Medulla oblongata (tissue), 1 donor: ENCODE measurements around the gene CUBN.
A peak's percentile ranks its signal among the peaks of the same experiment; 100 is the strongest.

Experiments used
- DNase-seq: peaks from one replicate; pipeline ENCODE4 v3.0.0-alpha.2; 2015; ENCODE audit errors: extremely low spot score

The CUBN gene

GRCh38 chr10:16952080-16952479 lies 177.5 kb downstream of the CUBN start:
- no peak for DNase-seq

- peak; percentile 58 for DNase-seq
These were observed 178.7 kb downstream of the CUBN start for GRCh38 chr10:16950656-16951601.

GRCh38 chr10:16949816-16950215 lies 179.8 kb downstream of the CUBN start:
- no peak for DNase-seq

- DNase-seq = no peak
These were observed 181.2 kb downstream of the CUBN start for GRCh38 chr10:16948361-16948760.

GRCh38 chr10:16947069-16947468 lies 182.5 kb downstream of the CUBN start:
- DNase-seq = no peak

GRCh38 chr10:16945593-16945992 lies 184.0 kb downstream of the CUBN start:
- DNase-seq = no peak

GRCh38 chr10:16944986-16945385 lies 184.6 kb downstream of the CUBN start:
- DNase-seq = no peak

GRCh38 chr10:16944402-16944801 lies 185.2 kb downstream of the CUBN start:
- no peak for DNase-seq

GRCh38 chr10:16943295-16944285 lies 186.0 kb downstream of the CUBN start:
- DNase-seq = no peak

- no peak for DNase-seq
These were observed 187.1 kb downstream of the CUBN start for GRCh38 chr10:16942381-16943078.

GRCh38 chr10:16941870-16942269 lies 187.7 kb downstream of the CUBN start:
- no peak for DNase-seq

GRCh38 chr10:16941067-16941466 lies 188.5 kb downstream of the CUBN start:
- no peak for DNase-seq

GRCh38 chr10:16938952-16939351 lies 190.7 kb downstream of the CUBN start:
- DNase-seq = no peak

- DNase-seq = no peak
These were observed 195.2 kb downstream of the CUBN start for GRCh38 chr10:16934461-16934860.

- DNase-seq = no peak
These were observed 195.8 kb downstream of the CUBN start for GRCh38 chr10:16933783-16934182.

- no peak for DNase-seq
These were observed 197.7 kb downstream of the CUBN start for GRCh38 chr10:16931930-16932329.

- DNase-seq = no peak
These were observed 199.1 kb downstream of the CUBN start for GRCh38 chr10:16930540-16930939.

GRCh38 chr10:16929069-16929468 lies 200.5 kb downstream of the CUBN start:
- no peak for DNase-seq

GRCh38 chr10:16927546-16927945 lies 202.1 kb downstream of the CUBN start:
- DNase-seq = no peak

GRCh38 chr10:16923726-16924125 lies 205.9 kb downstream of the CUBN start:
- no peak for DNase-seq

GRCh38 chr10:16923309-16923708 lies 206.3 kb downstream of the CUBN start:
- DNase-seq = no peak
